Measurements from ENCODE around the gene ST3GAL5. TPM values are rescaled to one million over a fixed set of nuclear protein-coding genes. Genes with fewer than 3 reads are reported as not detected.
"Not testable (repeated sequence)": the region's sequence is repeated elsewhere in the genome, so short reads cannot be mapped to it uniquely, and the experiment has no call there.

ST3GAL5 gene
- total RNA-seq, 1 donor from 2014 or later, result 20.0 TPM

DNA sequence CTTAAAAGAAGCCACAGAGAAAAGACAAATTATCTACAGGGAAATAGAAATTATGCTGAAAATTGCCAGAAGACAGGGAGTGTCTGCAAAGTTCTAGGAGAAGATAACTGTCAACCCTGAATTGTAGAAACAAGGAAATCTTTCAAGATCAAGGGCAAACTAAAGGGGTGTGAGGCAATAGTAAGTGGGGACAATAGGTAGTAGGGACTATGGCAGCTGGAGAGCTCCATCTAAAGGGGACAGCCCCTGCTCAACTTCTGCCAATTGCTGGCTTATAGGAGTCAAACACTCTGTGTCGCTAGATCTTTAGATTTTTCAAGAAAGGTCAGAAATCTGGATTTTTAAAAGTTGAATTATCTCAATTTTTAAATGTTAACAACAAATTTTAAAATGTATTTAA lies 10.1 kb upstream of the ST3GAL5 start:
- no peak overlapping the region for H3K4me3 Mint-ChIP-seq (ENCODE audit: unreplicated experiment)
- TF ChIP-seq, protein P1, sequence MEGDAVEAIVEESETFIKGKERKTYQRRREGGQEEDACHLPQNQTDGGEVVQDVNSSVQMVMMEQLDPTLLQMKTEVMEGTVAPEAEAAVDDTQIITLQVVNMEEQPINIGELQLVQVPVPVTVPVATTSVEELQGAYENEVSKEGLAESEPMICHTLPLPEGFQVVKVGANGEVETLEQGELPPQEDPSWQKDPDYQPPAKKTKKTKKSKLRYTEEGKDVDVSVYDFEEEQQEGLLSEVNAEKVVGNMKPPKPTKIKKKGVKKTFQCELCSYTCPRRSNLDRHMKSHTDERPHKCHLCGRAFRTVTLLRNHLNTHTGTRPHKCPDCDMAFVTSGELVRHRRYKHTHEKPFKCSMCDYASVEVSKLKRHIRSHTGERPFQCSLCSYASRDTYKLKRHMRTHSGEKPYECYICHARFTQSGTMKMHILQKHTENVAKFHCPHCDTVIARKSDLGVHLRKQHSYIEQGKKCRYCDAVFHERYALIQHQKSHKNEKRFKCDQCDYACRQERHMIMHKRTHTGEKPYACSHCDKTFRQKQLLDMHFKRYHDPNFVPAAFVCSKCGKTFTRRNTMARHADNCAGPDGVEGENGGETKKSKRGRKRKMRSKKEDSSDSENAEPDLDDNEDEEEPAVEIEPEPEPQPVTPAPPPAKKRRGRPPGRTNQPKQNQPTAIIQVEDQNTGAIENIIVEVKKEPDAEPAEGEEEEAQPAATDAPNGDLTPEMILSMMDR (IDR thresholded peaks at IDR 0.05), result no peak
- H3K27me3 Mint-ChIP-seq (ENCODE audit: low read depth), result peaks cover 2% of the 10 kb centered on the region
- H3K36me3 Mint-ChIP-seq (ENCODE audit: low read depth), result peaks cover 2% of the 10 kb centered on the region
- H3K27ac Mint-ChIP-seq (ENCODE audit: unreplicated experiment), result no peak overlapping the region
- H3K4me1 Mint-ChIP-seq (ENCODE audit: low read depth), result peaks cover 18% of the 10 kb centered on the region
- H3K9me3 Mint-ChIP-seq (ENCODE audit: low read depth), result no peaks in the 10 kb centered on the region
- no peak for DNase-seq (ENCODE audit: low spot score)

DNA sequence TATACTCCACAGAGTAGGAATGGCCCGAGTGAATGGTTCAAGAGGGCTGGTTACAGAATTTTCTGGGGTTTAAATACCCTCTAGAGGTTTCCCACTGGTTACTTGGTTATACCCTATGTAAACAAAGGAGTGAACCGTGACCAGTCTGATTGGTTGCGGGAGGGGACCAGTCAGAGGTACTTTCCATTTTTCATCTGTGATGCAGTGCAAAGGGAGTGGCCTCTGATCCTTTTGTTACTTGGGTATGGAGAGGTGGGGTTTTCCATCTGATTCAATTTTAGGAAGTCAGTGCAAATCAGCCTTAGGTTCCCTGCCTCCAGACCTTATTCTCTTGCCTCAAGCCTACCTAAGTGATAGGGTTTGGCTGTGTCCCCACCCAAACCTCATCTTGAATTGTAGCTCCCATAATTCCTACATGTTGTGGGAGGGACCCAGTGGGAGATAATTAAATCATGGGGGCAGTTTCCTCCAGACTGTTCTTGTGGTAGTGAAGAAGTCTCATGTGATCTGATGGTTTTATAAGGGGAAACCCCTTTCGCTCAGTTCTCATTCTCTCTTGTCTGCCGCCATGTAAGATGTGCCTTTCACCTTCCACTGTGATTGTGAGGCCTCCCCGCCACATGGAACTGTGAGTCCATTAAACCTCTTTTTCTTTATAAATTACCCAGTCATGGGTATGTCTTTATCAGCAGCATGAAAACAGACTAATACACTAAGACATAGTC lies 5.9 kb upstream of the ST3GAL5 start:
- H3K36me3 Mint-ChIP-seq (ENCODE audit: low read depth); DNase-seq (ENCODE audit: low spot score); H3K9me3 Mint-ChIP-seq (ENCODE audit: low read depth); H3K27ac Mint-ChIP-seq (ENCODE audit: unreplicated experiment); H3K27me3 Mint-ChIP-seq (ENCODE audit: low read depth); H3K4me3 Mint-ChIP-seq (ENCODE audit: unreplicated experiment): not testable (repeated sequence)
- peaks cover 41% of the 10 kb centered on the region for H3K4me1 Mint-ChIP-seq (ENCODE audit: low read depth)

DNA sequence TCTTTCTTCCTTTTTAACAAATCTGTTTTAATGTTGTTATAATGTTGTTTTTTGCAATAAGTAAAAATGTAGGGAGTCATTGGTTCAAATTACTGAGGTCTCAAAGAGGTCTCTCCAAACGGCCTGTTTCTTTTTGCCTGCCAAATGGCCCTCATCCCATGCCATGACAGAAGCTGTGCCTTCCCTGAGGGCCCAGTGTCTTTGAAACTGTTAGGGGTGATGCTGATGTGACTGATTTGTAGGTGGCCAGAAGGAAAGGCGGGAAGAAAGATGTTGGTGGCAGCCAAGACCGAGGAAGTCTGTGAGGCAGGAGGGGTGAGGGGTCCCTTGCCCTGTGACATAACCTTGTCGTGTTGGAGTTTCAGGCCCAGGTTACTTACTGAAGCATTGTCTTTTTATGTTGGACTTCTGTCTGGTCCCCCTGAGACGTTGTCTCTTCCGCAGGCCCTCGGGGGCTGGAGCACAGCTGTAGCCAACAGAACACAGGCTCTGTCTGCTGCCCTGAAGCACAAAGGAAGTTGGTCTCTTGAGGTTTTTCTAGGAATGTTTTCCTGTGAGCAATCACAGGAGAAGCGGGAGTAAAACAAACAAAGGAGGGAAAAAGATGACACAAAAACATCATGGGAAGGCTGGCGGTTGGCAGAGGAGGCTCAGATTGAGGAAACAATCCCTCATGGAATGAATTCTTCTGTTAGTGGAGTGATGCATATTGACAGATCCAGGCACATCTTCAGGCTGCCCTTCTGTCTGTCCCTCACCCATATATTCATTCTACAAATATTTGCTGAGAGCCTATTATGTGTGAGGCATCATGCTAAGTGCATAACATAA lies 4.9 kb upstream of the ST3GAL5 start:
- Mint-ChIP-seq H3K4me3 (ENCODE audit: unreplicated experiment) (peak overlapping the region; percentile 7), H3K27me3 (ENCODE audit: low read depth) (no peaks in the 10 kb centered on the region), H3K36me3 (ENCODE audit: low read depth) (peaks cover 2% of the 10 kb centered on the region), H3K4me1 (ENCODE audit: low read depth) (peaks cover 47% of the 10 kb centered on the region), H3K9me3 (ENCODE audit: low read depth) (no peaks in the 10 kb centered on the region), H3K27ac (ENCODE audit: unreplicated experiment) (peak overlapping the region; percentile 84)
- TF ChIP-seq, protein P1 (IDR thresholded peaks at IDR 0.05), result no peak
- no peak for DNase-seq (ENCODE audit: low spot score)

DNA sequence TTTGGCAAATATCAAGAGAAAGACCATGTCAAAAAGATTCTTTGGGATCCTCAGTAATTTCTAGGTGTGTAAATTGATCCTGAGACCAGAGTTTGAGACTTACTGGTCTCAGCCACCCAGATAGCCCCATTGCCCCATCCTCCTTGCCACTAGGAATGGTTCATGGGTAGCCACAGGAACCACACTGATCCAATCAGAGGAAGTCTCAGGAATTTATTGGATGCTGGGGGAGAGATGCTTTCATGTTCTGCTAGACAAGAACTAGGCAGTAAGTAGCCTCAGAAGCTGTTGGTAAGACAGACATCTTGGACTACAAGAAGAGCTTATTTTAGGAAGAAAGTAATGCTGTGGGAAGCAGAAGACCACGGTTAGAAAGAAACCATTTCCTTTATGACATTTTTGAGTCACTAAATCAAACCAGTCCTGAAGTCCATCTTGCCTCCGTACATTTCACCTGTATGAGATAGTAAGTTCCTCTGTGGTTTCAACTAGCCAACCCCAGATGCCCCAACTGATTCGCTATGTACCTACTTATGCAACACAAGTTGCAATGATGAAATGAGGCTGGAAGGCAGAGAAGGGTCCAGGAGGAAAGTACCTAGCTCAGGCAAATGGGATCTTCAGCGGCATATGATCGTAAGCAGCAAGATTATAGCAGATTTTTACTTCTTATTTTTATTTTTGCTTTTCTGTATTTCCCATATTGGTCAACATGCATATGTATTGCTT lies 3.6 kb upstream of the ST3GAL5 start:
- TF ChIP-seq, protein P1 (IDR thresholded peaks at IDR 0.05), result no peak
- Mint-ChIP-seq H3K36me3 (ENCODE audit: low read depth) (no peaks in the 10 kb centered on the region), H3K27ac (ENCODE audit: unreplicated experiment) (no peak overlapping the region), H3K4me1 (ENCODE audit: low read depth) (peaks cover 54% of the 10 kb centered on the region), H3K4me3 (ENCODE audit: unreplicated experiment) (no peak overlapping the region), H3K27me3 (ENCODE audit: low read depth) (no peaks in the 10 kb centered on the region), H3K9me3 (ENCODE audit: low read depth) (no peaks in the 10 kb centered on the region)
- DNase-seq (ENCODE audit: low spot score), result no peak

DNA sequence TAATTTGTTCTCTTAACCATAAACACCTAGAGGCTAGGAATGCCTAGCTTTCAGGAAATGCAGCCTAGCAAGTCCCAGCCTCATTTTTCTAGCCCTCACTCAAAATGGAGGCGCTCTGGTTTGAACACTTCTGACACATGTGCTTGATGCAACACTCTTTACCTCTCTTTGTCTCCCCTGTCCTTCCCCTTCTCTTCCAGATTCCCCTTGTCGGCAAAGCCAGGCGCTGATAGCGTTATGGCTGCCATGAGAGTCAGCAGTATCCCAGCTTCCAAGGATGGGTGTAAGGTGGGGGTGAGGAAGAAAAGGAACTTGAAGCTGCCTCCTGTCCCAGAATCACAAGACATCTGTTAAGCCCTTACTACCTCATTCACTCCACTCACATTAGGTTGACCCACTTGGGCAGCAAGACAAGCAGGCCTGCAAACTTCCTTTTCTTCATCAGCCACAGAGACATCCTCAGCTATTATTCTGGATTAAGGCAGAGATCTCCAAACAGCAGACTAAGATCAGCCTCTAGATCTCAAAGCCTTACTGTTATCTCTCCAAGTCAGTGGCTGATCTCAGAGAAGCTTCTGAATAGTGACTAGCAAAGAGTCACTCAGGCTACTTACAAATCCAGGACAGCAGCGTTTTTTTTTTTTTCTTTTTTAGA lies 1.9 kb upstream of the ST3GAL5 start:
- no peaks in the 10 kb centered on the region for H3K9me3 Mint-ChIP-seq (ENCODE audit: low read depth)
- no peaks in the 10 kb centered on the region for H3K36me3 Mint-ChIP-seq (ENCODE audit: low read depth)
- H3K4me3 Mint-ChIP-seq (ENCODE audit: unreplicated experiment), result peak overlapping the region; percentile 45
- TF ChIP-seq, protein P1 (IDR thresholded peaks at IDR 0.05), result no peak
- no peak for DNase-seq (ENCODE audit: low spot score)
- no peak overlapping the region for H3K27ac Mint-ChIP-seq (ENCODE audit: unreplicated experiment)
- H3K27me3 Mint-ChIP-seq (ENCODE audit: low read depth), result no peaks in the 10 kb centered on the region
- peaks cover 69% of the 10 kb centered on the region for H3K4me1 Mint-ChIP-seq (ENCODE audit: low read depth)

Data from chondrocyte (in vitro differentiated cells).